Esophagus squamous epithelium (tissue), 5 donors: ENCODE data around the gene FAHD2A. TPM values are rescaled to one million over a fixed set of nuclear protein-coding genes. Genes with fewer than 3 reads are reported as not detected.
"Not testable (repeated sequence)": the region's sequence is repeated elsewhere in the genome, so short reads cannot be mapped to it uniquely, and the experiment has no call there.

Experiments used
- DNase-seq: peaks from one replicate; lab custom pipeline; 2025; lab: John Stamatoyannopoulos, UW
- H3K27ac ChIP-seq, 4 donors: fragments of 200-600 bp; sonication (generic); one replicate each; pipeline ENCODE4 v1.5.1; 2016 to 2019; ENCODE audit warnings: mild to moderate bottlenecking in 1 of 4
- H3K27me3 ChIP-seq, 4 donors: fragments of 200-600 bp; sonication (generic); 1 replicate in 3 of 4; 2 replicates in 1 of 4; pipeline versions ENCODE4 v1.5.1 to v1.6.0; 2017 to 2021; ENCODE audit warnings: antibody characterized with exemption in 1 of 4
- H3K36me3 ChIP-seq, 3 donors: fragments of 200-600 bp; sonication (generic); one replicate each; pipeline ENCODE4 v1.5.1; 2016 to 2019
- H3K4me1 ChIP-seq, 3 donors: fragments of 200-600 bp; sonication (generic); one replicate each; pipeline ENCODE4 v1.5.1; 2017 to 2019
- H3K4me3 ChIP-seq, 4 donors: fragments of 200-600 bp; sonication (generic); 1 replicate in 3 of 4; 2 replicates in 1 of 4; pipeline ENCODE4 v1.5.1; 2016 to 2019; ENCODE audit warnings: mild to moderate bottlenecking in 2 of 4, moderate library complexity in 1 of 4
- H3K9me3 ChIP-seq, 3 donors: fragments of 200-600 bp; sonication (generic); one replicate each; pipeline ENCODE4 v1.5.1; 2016 to 2019
- WGBS, 2 donors: methylation state at CpG; one replicate each; pipeline ENCODE4 v1.1.5; 2018; 5-methylcytosine and 5-hydroxymethylcytosine counted together
- intact Hi-C: fragments of 100-400 bp; cut with DNase I; formaldehyde crosslinking; loops from one replicate; pipeline ENCODE4 v1.15.0; 2022
- small RNA-seq, 4 donors: library from RNA; depleted of rRNA; stranded (forward); fragments of <200 nt; gene quantifications; one replicate each; pipeline ENCODE3, GENCODE V24; 2016
- total RNA-seq, 4 donors: library from RNA; depleted of rRNA; stranded (reverse); fragments of >200 nt; gene quantifications; one replicate each; pipeline ENCODE4 v1.1.0, GENCODE V29; 2016
- donor health status: DM: yes; HTN: yes; CAD: no.

The FAHD2A gene
- total RNA-seq, 4 donors from 2014 or later, result 8.1 to 18.1 (median 13.7) TPM

GRCh38 chr2:95445317-95445716, 42.8 kb downstream of the FAHD2A start:
- intact Hi-C loops, H3K4me3 ChIP-seq, DNase-seq, H3K4me1 ChIP-seq, H3K36me3 ChIP-seq, H3K27ac ChIP-seq, H3K9me3 ChIP-seq, H3K27me3 ChIP-seq: not testable (repeated sequence)
- no CpG with 5 or more reads among the region's 2 CpGs for WGBS, 2 donors

GRCh38 chr2:95463292-95463691, 60.8 kb downstream of the FAHD2A start:
- intact Hi-C loops, H3K4me3 ChIP-seq, H3K9me3 ChIP-seq, H3K27ac ChIP-seq, H3K27me3 ChIP-seq, DNase-seq, H3K36me3 ChIP-seq, H3K4me1 ChIP-seq: not testable (repeated sequence)
- no CpG with 5 or more reads among the region's 3 CpGs for whole genome bisulfite sequencing, 2 donors

Small RNAs within 50 kb of the gene (small RNA-seq; reads per million reads assigned to genes)
- gene AC133104.2, result 0 reads per million in 4 donors

Other genes with a start within 250 kb of the FAHD2A start
- 10 to 100 TPM in 1 of 4 donors, 1 to 10 TPM in 3; 4.9 to 23.8 (median 6.9) TPM for gene ZNF514, start 242.9 kb upstream of the FAHD2A start, total RNA-seq
- 1 to 10 TPM; 2.8 to 4.0 (median 3.4) TPM for gene ZNF2, start 236.9 kb upstream of the FAHD2A start, total RNA-seq
- 1 to 10 TPM; 1.9 to 4.7 (median 4.1) TPM for gene ZNF892, start 195.2 kb upstream of the FAHD2A start, total RNA-seq
- gene PROM2, start 128.3 kb upstream of the FAHD2A start, total RNA-seq, result 100 to 1,000 TPM in 1 of 4 donors, 10 to 100 TPM in 3; 59.7 to 184 (median 83.5) TPM
- 1 to 10 TPM in 3 of 4 donors, under 1 TPM in 1; 0.15 to 7.4 (median 2.3) TPM for gene KCNIP3, start 105.4 kb upstream of the FAHD2A start, total RNA-seq
- not detected for gene TRIM43B, start 82.0 kb downstream of the FAHD2A start, total RNA-seq
- not detected for gene TRIM43, start 189.3 kb downstream of the FAHD2A start, total RNA-seq